Keratinocyte (primary cell): ENCODE results near the gene CFAP91. TPM values are rescaled to one million over a fixed set of nuclear protein-coding genes. Genes with fewer than 3 reads are reported as not detected.

Experiments used
- DNase-seq: peaks from one replicate; pipeline ENCODE4 v3.0.0-alpha.2; 2011; ENCODE audit warnings: low read depth, missing footprints, low spot score
- FAIRE-seq: peaks from 2 replicates; lab custom pipeline; 2011; peaks lifted over from hg19 to GRCh38; lab: Jason Lieb, UNC
- H2AFZ ChIP-seq: 2 replicates; pipeline ENCODE4 v1.6.0; 2012; ENCODE audit warnings: low read length, control low read depth, inconsistent platforms; ENCODE audit not compliant: control insufficient read depth
- H3K27ac ChIP-seq: 2 replicates; pipeline ENCODE4 v1.5.1; 2011; ENCODE audit warnings: low read length; ENCODE audit not compliant: control insufficient read depth, insufficient read depth
- H3K27me3 ChIP-seq: 3 replicates; pipeline ENCODE4 v1.6.0; 2011; ENCODE audit warnings: low read length; ENCODE audit not compliant: control insufficient read depth, insufficient read depth; ENCODE audit errors: extremely low read depth
- H3K36me3 ChIP-seq, 2 experiments: 2 replicates in 1 of 2; 3 replicates in 1 of 2; pipeline ENCODE4 v1.5.1; 2011; ENCODE audit warnings: low read length in 2 of 2, mild to moderate bottlenecking in 1 of 2; ENCODE audit not compliant: control insufficient read depth in 2 of 2, insufficient read depth in 2 of 2; ENCODE audit errors: extremely low read depth in 1 of 2
- H3K4me1 ChIP-seq: 3 replicates; pipeline ENCODE4 v1.5.1; 2011; ENCODE audit warnings: low read length; ENCODE audit not compliant: control insufficient read depth, insufficient read depth; ENCODE audit errors: extremely low read depth
- H3K4me2 ChIP-seq: 3 replicates; pipeline ENCODE4 v1.6.0; 2011; ENCODE audit warnings: low read depth, low read length; ENCODE audit not compliant: control insufficient read depth, insufficient read depth; ENCODE audit errors: extremely low read depth
- H3K4me3 ChIP-seq, 3 experiments: fragments of 200-600 bp in 1 of 3; sonication (generic) in 1 of 3; 2 replicates in 2 of 3; 3 replicates in 1 of 3; pipeline ENCODE4 v1.5.1; 2011 to 2016; ENCODE audit warnings: low read length in 3 of 3, mild to moderate bottlenecking in 3 of 3, control low read depth in 2 of 3, inconsistent platforms in 1 of 3, low read depth in 1 of 3, mixed read lengths in 1 of 3, mixed run types in 1 of 3, moderate library complexity in 1 of 3; ENCODE audit not compliant: control insufficient read depth in 2 of 3, insufficient read depth in 2 of 3; ENCODE audit errors: extremely low read depth in 1 of 3
- H3K79me2 ChIP-seq: 2 replicates; pipeline ENCODE4 v1.6.0; 2012; ENCODE audit warnings: low read length; ENCODE audit not compliant: control insufficient read depth, insufficient read depth
- H3K9ac ChIP-seq: 3 replicates; pipeline ENCODE4 v1.6.0; 2011; ENCODE audit warnings: low read length; ENCODE audit not compliant: control insufficient read depth, insufficient read depth; ENCODE audit errors: extremely low read depth
- H3K9me1 ChIP-seq: 3 replicates; pipeline ENCODE4 v1.6.0; 2011; ENCODE audit warnings: low read length; ENCODE audit not compliant: control insufficient read depth, insufficient read depth; ENCODE audit errors: extremely low read depth
- H3K9me3 ChIP-seq: 2 replicates; pipeline ENCODE4 v1.5.1; 2012; ENCODE audit warnings: low read depth, low read length; ENCODE audit not compliant: control insufficient read depth
- H4K20me1 ChIP-seq: 3 replicates; pipeline ENCODE4 v1.6.0; 2011; ENCODE audit warnings: low read length; ENCODE audit not compliant: control insufficient read depth, insufficient read depth; ENCODE audit errors: extremely low read depth
- EZH2 ChIP-seq: IDR thresholded peaks from one replicate; pipeline ENCODE4 v1.6.1; 2012; ENCODE audit warnings: inconsistent platforms, mild to moderate bottlenecking, low read length, moderate library complexity
- dilution Hi-C: fragments of 300-500 bp; cut with MboI; formaldehyde crosslinking; loops from one replicate; pipeline ENCODE4 v1.7.0; 2020; ENCODE audit warnings: low sequenced_read_pairs; ENCODE audit not compliant: extremely low pct_ligation_motif_present
- polyA plus RNA-seq, 5 experiments: library from polyadenylated mRNA; depleted of rRNA in 3 of 5; stranded (reverse) in 3 of 5; stranded (forward) in 1 of 5; unstranded in 1 of 5; fragments of >200 nt; gene quantifications; 1 replicate in 1 of 5; 2 replicates in 3 of 5; 3 replicates in 1 of 5; pipeline versions ENCODE4 v1.2.1 to v1.2.3, GENCODE V29; 2011 to 2012; ENCODE audit warnings: missing spikeins in 2 of 5, low read depth in 1 of 5, low replicate concordance in 1 of 5
- TF ChIP-seq, protein P1 (sequence below), 3 experiments: IDR thresholded peaks in 1 of 3; conservative IDR thresholded peaks in 1 of 3; optimal IDR thresholded peaks in 1 of 3; 2 replicates in 2 of 3; 3 replicates in 1 of 3; pipeline versions ENCODE3 to v1.5.1; 2011; ENCODE audit warnings: low read length in 3 of 3, mild to moderate bottlenecking in 3 of 3, moderate library complexity in 2 of 3, control low read depth in 1 of 3, inconsistent platforms in 1 of 3; ENCODE audit not compliant: insufficient read depth in 2 of 3; ENCODE audit errors: extremely low read depth in 1 of 3

The CFAP91 gene
- polyA plus RNA-seq, 1 donor (not counting 4 experiments of a cell fraction or from before 2014, with no cell fraction given), result not detected

- Histone ChIP-seq H3K9me1 (no peaks in the 10 kb centered on the region), H3K9ac (no peak overlapping the region), H3K36me3 (no peaks in the 10 kb centered on the region), H3K4me2 (no peak overlapping the region), H3K9me3 (no peaks in the 10 kb centered on the region), H3K4me1 (peaks cover 6% of the 10 kb centered on the region), H3K79me2 (no peaks in the 10 kb centered on the region), H2AFZ (no peak overlapping the region), H3K4me3 (no peak overlapping the region), H3K27me3 (peaks cover 12% of the 10 kb centered on the region), H4K20me1 (no peaks in the 10 kb centered on the region), H3K27ac (no peak overlapping the region)
- DNase-seq (no peak), FAIRE-seq (no peak)
- TF ChIP-seq, protein P1, sequence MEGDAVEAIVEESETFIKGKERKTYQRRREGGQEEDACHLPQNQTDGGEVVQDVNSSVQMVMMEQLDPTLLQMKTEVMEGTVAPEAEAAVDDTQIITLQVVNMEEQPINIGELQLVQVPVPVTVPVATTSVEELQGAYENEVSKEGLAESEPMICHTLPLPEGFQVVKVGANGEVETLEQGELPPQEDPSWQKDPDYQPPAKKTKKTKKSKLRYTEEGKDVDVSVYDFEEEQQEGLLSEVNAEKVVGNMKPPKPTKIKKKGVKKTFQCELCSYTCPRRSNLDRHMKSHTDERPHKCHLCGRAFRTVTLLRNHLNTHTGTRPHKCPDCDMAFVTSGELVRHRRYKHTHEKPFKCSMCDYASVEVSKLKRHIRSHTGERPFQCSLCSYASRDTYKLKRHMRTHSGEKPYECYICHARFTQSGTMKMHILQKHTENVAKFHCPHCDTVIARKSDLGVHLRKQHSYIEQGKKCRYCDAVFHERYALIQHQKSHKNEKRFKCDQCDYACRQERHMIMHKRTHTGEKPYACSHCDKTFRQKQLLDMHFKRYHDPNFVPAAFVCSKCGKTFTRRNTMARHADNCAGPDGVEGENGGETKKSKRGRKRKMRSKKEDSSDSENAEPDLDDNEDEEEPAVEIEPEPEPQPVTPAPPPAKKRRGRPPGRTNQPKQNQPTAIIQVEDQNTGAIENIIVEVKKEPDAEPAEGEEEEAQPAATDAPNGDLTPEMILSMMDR (optimal IDR thresholded peaks at IDR 0.05 in 1 of 3, IDR thresholded peaks at IDR 0.05 in 1 of 3, conservative IDR thresholded peaks at IDR 0.05 in 1 of 3; ENCODE audit: extremely low read depth in 1 of 3, insufficient read depth in 2 of 3, low read length in 3 of 3), result no peak
- TF ChIP-seq EZH2, result no peak
- dilution Hi-C loops, result no loop called here
Measured at GRCh38 chr3:119703820-119704531, 1.2 kb downstream of the CFAP91 start.

GRCh38 chr3:119715105-119715504 is 12.3 kb downstream of the CFAP91 start:
- Histone ChIP-seq H3K79me2 (no peaks in the 10 kb centered on the region), H3K4me2 (no peak overlapping the region), H3K4me3 (no peak overlapping the region), H3K36me3 (no peaks in the 10 kb centered on the region), H3K9me1 (no peaks in the 10 kb centered on the region), H3K27ac (no peak overlapping the region), H3K9me3 (no peaks in the 10 kb centered on the region), H3K9ac (no peak overlapping the region), H2AFZ (no peak overlapping the region), H3K4me1 (no peaks in the 10 kb centered on the region), H4K20me1 (no peaks in the 10 kb centered on the region), H3K27me3 (no peaks in the 10 kb centered on the region)
- TF ChIP-seq, protein P1 (optimal IDR thresholded peaks at IDR 0.05 in 1 of 3, IDR thresholded peaks at IDR 0.05 in 1 of 3, conservative IDR thresholded peaks at IDR 0.05 in 1 of 3; ENCODE audit: extremely low read depth in 1 of 3, insufficient read depth in 2 of 3, low read length in 3 of 3), result no peak
- TF ChIP-seq EZH2, result no peak
- FAIRE-seq (no peak), DNase-seq (no peak)
- dilution Hi-C loops, result no loop called here
